ENCODE results near the gene LRRN4CL. TPM values are rescaled to one million over a fixed set of nuclear protein-coding genes. Genes with fewer than 3 reads are reported as not detected.

The LRRN4CL gene
- total and polyA plus RNA-seq, 9 of the 15 experiments (the other 6 are each of a cell fraction or from before 2014, with no cell fraction given): 0.03 to 0.11 (median 0.05) TPM; not detected in 4

DNA sequence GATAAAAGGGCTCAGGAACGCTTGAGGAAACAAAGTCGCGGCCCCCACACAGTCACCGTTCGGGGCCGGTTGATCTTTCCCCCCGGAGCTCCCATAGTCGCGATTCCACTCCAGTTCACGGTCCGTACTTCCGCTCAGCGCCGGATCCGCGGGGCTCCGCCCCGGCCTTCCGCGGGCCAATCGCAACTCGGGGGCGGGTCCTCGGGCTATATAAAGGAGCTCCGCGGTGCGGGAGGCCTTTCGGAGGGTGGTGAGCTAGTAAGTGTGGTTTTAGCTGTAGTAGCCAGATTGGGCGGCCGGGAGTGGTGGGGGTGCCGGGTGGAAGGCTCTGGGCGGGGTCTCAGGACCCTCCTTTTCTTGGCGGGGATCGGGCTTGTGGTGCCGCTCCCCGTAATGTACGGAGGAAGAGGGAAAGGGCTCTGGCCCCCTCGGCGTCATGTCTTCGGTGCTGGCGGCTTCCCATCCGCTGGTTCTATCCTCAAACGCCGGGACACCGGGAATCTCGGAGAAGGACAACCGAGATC lies 24.2 kb downstream of the LRRN4CL start, which contains the start of the genes C11orf98 and CSKMT (continued):
- TF ChIP-seq TCF7L2 (IDR thresholded peaks at IDR 0.05; ENCODE audit: low read depth, low read length) (no peak), SMARCA4 (IDR thresholded peaks at IDR 0.05) (no peak), TCF7 (IDR thresholded peaks at IDR 0.05; ENCODE audit: borderline replicate concordance) (peak; percentile 45; the same call in 1 of the 2 replicates), ASH1L (IDR thresholded peaks at IDR 0.05; ENCODE audit: borderline replicate concordance, low read depth, partially characterized antibody) (no peak), ZNF133 (CRISPR knock-in tag; IDR thresholded peaks at IDR 0.05) (no peak), FOXA1 (IDR thresholded peaks at IDR 0.05; ENCODE audit: borderline replicate concordance) (no peak), ZBTB8A (IDR thresholded peaks at IDR 0.05; ENCODE audit: partially characterized antibody) (no peak), MCM2 (IDR thresholded peaks at IDR 0.05; ENCODE audit: low read depth) (no peak), YBX1 (IDR thresholded peaks at IDR 0.05) (no peak), NFYB (IDR thresholded peaks at IDR 0.05; ENCODE audit: extremely low read depth, insufficient read length) (peak; percentile 93), ZNF717 (CRISPR knock-in tag; IDR thresholded peaks at IDR 0.05) (peak; percentile 91), KLF10 (CRISPR knock-in tag; IDR thresholded peaks at IDR 0.05) (peak; percentile 76; the same call in 1 of the 2 replicates), PHB (CRISPR knock-in tag; IDR thresholded peaks at IDR 0.05) (peak; percentile 96), HIVEP1 (CRISPR knock-in tag; IDR thresholded peaks at IDR 0.05) (no peak), ELF2 (CRISPR knock-in tag; IDR thresholded peaks at IDR 0.05) (peak; percentile 72; the same call in 1 of the 2 replicates), CREB1 (IDR thresholded peaks at IDR 0.05) (peak; percentile 32; the same call in 1 of the 2 replicates), CREB1 (CRISPR knock-in tag; IDR thresholded peaks at IDR 0.05) (0 out of 2 replicates have a peak, but pooled peaks have one; percentile 21), TRIM28 (IDR thresholded peaks at IDR 0.05) (no peak), MEF2A (IDR thresholded peaks at IDR 0.05; ENCODE audit: control insufficient read depth, low read depth, low read length) (no peak), ZNF174 (CRISPR knock-in tag; IDR thresholded peaks at IDR 0.05) (no peak), ZNF583 (CRISPR knock-in tag; IDR thresholded peaks at IDR 0.05) (no peak), RNF2 (IDR thresholded peaks at IDR 0.05) (peak; percentile 49; the same call in 1 of the 2 replicates), PRMT5 (CRISPR knock-in tag; IDR thresholded peaks at IDR 0.05) (no peak)
- TF ChIP-seq, protein P1, sequence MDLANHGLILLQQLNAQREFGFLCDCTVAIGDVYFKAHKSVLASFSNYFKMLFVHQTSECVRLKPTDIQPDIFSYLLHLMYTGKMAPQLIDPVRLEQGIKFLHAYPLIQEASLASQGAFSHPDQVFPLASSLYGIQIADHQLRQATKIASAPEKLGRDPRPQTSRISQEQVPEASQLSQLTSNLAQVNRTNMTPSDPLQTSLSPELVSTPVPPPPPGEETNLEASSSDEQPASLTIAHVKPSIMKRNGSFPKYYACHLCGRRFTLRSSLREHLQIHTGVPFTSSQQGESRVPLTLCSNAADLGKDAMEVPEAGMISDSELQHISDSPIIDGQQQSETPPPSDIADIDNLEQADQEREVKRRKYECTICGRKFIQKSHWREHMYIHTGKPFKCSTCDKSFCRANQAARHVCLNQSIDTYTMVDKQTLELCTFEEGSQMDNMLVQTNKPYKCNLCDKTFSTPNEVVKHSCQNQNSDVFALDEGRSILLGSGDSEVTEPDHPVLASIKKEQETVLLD (IDR thresholded peaks at IDR 0.05): no peak; the same call in 1 of the 2 replicates
- TF ChIP-seq, protein P2, sequence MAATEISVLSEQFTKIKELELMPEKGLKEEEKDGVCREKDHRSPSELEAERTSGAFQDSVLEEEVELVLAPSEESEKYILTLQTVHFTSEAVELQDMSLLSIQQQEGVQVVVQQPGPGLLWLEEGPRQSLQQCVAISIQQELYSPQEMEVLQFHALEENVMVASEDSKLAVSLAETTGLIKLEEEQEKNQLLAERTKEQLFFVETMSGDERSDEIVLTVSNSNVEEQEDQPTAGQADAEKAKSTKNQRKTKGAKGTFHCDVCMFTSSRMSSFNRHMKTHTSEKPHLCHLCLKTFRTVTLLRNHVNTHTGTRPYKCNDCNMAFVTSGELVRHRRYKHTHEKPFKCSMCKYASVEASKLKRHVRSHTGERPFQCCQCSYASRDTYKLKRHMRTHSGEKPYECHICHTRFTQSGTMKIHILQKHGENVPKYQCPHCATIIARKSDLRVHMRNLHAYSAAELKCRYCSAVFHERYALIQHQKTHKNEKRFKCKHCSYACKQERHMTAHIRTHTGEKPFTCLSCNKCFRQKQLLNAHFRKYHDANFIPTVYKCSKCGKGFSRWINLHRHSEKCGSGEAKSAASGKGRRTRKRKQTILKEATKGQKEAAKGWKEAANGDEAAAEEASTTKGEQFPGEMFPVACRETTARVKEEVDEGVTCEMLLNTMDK (IDR thresholded peaks at IDR 0.05; ENCODE audit: borderline replicate concordance, insufficient read depth, low read depth, low read length, poor library complexity, severe bottlenecking): no peak
- TF ChIP-seq, protein P3, sequence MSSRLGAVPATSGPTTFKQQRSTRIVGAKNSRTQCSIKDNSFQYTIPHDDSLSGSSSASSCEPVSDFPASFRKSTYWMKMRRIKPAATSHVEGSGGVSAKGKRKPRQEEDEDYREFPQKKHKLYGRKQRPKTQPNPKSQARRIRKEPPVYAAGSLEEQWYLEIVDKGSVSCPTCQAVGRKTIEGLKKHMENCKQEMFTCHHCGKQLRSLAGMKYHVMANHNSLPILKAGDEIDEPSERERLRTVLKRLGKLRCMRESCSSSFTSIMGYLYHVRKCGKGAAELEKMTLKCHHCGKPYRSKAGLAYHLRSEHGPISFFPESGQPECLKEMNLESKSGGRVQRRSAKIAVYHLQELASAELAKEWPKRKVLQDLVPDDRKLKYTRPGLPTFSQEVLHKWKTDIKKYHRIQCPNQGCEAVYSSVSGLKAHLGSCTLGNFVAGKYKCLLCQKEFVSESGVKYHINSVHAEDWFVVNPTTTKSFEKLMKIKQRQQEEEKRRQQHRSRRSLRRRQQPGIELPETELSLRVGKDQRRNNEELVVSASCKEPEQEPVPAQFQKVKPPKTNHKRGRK (tag; IDR thresholded peaks at IDR 0.05): no peak
- TF ChIP-seq, protein P4, sequence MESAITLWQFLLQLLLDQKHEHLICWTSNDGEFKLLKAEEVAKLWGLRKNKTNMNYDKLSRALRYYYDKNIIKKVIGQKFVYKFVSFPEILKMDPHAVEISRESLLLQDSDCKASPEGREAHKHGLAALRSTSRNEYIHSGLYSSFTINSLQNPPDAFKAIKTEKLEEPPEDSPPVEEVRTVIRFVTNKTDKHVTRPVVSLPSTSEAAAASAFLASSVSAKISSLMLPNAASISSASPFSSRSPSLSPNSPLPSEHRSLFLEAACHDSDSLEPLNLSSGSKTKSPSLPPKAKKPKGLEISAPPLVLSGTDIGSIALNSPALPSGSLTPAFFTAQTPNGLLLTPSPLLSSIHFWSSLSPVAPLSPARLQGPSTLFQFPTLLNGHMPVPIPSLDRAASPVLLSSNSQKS (CRISPR knock-in tag; IDR thresholded peaks at IDR 0.05): no peak

Measured in K562 (cell line).